Measurements from ENCODE around the gene C4orf50.
"Not testable (repeated sequence)": the region's sequence is repeated elsewhere in the genome, so short reads cannot be mapped to it uniquely, and the experiment has no call there.

Gene C4orf50

DNA sequence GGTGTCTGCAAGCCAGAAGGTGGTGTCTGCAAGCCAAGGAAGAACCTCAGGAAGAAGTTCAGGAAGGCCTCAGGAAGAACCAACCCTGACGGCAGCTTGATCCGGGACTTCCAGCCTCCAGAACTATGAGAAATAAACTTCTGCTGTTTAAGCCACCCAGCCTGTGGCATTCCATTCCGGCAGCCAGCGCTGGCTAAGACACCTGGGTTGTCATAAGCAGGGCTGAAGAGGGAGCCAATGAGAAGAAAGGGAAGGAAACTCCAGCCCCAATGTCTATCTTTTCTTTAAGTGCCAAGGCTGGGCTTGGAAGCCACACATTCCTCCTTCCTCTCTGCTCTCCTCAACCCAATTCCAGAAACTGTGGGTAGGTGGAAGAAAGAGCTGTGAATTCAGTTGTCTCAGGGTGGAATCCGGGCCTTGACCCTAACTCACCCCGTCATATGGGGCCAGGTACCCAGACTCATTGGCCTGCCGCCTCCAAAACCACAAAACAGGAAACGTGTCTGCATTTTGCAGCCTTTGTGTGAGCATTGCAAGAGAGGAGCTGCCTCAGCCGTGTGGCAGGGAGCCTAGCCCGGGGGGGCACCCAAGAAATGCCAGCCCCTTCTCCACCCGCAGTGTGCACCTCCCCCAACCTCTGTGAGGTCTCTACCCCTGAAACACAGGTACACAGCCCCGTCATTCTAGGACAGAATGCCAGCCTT, 152.2 kb downstream of the C4orf50 start:
- TF ChIP-seq, protein P1, sequence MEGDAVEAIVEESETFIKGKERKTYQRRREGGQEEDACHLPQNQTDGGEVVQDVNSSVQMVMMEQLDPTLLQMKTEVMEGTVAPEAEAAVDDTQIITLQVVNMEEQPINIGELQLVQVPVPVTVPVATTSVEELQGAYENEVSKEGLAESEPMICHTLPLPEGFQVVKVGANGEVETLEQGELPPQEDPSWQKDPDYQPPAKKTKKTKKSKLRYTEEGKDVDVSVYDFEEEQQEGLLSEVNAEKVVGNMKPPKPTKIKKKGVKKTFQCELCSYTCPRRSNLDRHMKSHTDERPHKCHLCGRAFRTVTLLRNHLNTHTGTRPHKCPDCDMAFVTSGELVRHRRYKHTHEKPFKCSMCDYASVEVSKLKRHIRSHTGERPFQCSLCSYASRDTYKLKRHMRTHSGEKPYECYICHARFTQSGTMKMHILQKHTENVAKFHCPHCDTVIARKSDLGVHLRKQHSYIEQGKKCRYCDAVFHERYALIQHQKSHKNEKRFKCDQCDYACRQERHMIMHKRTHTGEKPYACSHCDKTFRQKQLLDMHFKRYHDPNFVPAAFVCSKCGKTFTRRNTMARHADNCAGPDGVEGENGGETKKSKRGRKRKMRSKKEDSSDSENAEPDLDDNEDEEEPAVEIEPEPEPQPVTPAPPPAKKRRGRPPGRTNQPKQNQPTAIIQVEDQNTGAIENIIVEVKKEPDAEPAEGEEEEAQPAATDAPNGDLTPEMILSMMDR (IDR thresholded peaks at IDR 0.05; ENCODE audit: extremely low read depth, insufficient read depth, missing control alignments): no peak
- in situ Hi-C loops (cut with MboI; ENCODE audit: low pct_unique_long_range_greater_than_20kb, low sequenced_read_pairs, unreplicated experiment): no loop called here
- no peak for DNase-seq (ENCODE audit: low spot score)

- DNase-seq (ENCODE audit: low spot score): no peak
- TF ChIP-seq, protein P1 (IDR thresholded peaks at IDR 0.05; ENCODE audit: extremely low read depth, insufficient read depth, missing control alignments): no peak
Observed at GRCh38 chr4:5863461-5864113, 154.6 kb downstream of the C4orf50 start.

GRCh38 chr4:5858020-5858769, 160.0 kb downstream of the C4orf50 start:
- DNase-seq (ENCODE audit: low spot score): no peak
- in situ Hi-C loops (cut with MboI; ENCODE audit: low pct_unique_long_range_greater_than_20kb, low sequenced_read_pairs, unreplicated experiment): no loop called here
- TF ChIP-seq, protein P1 (IDR thresholded peaks at IDR 0.05; ENCODE audit: extremely low read depth, insufficient read depth, missing control alignments): no peak

More at GRCh38 chr4:5863461-5864113, 154.6 kb downstream of the C4orf50 start:
- in situ Hi-C loops (cut with MboI; ENCODE audit: low pct_unique_long_range_greater_than_20kb, low sequenced_read_pairs, unreplicated experiment): no loop called here

GRCh38 chr4:5857199-5857598, 161.0 kb downstream of the C4orf50 start:
- in situ Hi-C loops (cut with MboI; ENCODE audit: low pct_unique_long_range_greater_than_20kb, low sequenced_read_pairs, unreplicated experiment): no loop called here
- no peak for DNase-seq (ENCODE audit: low spot score)
- TF ChIP-seq, protein P1 (IDR thresholded peaks at IDR 0.05; ENCODE audit: extremely low read depth, insufficient read depth, missing control alignments): no peak

GRCh38 chr4:5856362-5856761, 161.9 kb downstream of the C4orf50 start:
- in situ Hi-C loops (cut with MboI; ENCODE audit: low pct_unique_long_range_greater_than_20kb, low sequenced_read_pairs, unreplicated experiment): not testable (repeated sequence)

GRCh38 chr4:5854929-5855328, 163.3 kb downstream of the C4orf50 start:
- TF ChIP-seq, protein P1 (IDR thresholded peaks at IDR 0.05; ENCODE audit: extremely low read depth, insufficient read depth, missing control alignments): no peak
- no peak for DNase-seq (ENCODE audit: low spot score)
- in situ Hi-C loops (cut with MboI; ENCODE audit: low pct_unique_long_range_greater_than_20kb, low sequenced_read_pairs, unreplicated experiment): no loop called here

More at GRCh38 chr4:5856362-5856761, 161.9 kb downstream of the C4orf50 start:
- not testable (repeated sequence) for DNase-seq (ENCODE audit: low spot score)
